Bronchial epithelial cell (primary cell): ENCODE results near the gene EPS8L1. TPM values are rescaled to one million over a fixed set of nuclear protein-coding genes. Genes with fewer than 3 reads are reported as not detected.

ENCODE experiments used
- DNase-seq: peaks from one replicate; pipeline ENCODE4 v3.0.0-alpha.2; 2010; ENCODE audit warnings: low read depth
- FAIRE-seq: peaks from 2 replicates; lab custom pipeline; 2011; peaks lifted over from hg19 to GRCh38; lab: Jason Lieb, UNC
- H3K27me3 ChIP-seq: 2 replicates; pipeline ENCODE4 v1.5.1; 2011; ENCODE audit warnings: low read length; ENCODE audit not compliant: control insufficient read depth, insufficient read depth
- H3K36me3 ChIP-seq: 2 replicates; pipeline ENCODE4 v1.5.1; 2011; ENCODE audit warnings: low read length; ENCODE audit not compliant: control insufficient read depth, insufficient read depth
- H3K4me3 ChIP-seq: 2 replicates; pipeline ENCODE4 v1.5.1; 2011; ENCODE audit warnings: mild to moderate bottlenecking, low read depth, low read length, control low read depth
- total RNA-seq: library from RNA; depleted of rRNA; stranded (reverse); fragments of >200 nt; gene quantifications from 2 replicates; pipeline ENCODE4 v1.2.1, GENCODE V29; 2014
- TF ChIP-seq, protein P1 (sequence below): IDR thresholded peaks from 2 replicates; pipeline ENCODE4 v1.5.1; 2011; ENCODE audit warnings: mild to moderate bottlenecking, moderate library complexity, low read length, control low read depth, inconsistent platforms; ENCODE audit not compliant: insufficient read depth, severe bottlenecking

EPS8L1 gene
- total RNA-seq, 1 donor from 2014 or later = 117 TPM

DNA sequence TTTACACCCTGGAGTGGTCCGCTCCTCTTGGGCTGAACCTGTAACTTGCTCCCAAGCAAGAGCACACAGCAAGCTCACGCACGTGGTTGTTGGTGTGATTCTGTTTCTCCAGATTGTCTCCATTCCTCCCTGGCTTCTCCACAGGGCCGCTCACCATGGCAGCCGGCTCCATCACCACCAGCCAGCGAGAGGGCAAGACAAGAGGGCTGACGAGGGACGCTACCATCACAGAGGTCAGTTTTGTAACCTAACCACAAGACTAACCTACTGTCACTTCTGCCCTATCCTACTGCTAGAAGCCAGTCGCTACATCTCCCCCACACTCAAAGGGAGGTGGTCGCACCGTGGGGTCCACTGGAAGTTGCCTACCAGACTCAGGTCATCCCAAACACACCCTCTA is 33.0 kb upstream of the EPS8L1 start:
- FAIRE-seq = no peak
- H3K4me3 ChIP-seq = no peak overlapping the region
- TF ChIP-seq, protein P1, sequence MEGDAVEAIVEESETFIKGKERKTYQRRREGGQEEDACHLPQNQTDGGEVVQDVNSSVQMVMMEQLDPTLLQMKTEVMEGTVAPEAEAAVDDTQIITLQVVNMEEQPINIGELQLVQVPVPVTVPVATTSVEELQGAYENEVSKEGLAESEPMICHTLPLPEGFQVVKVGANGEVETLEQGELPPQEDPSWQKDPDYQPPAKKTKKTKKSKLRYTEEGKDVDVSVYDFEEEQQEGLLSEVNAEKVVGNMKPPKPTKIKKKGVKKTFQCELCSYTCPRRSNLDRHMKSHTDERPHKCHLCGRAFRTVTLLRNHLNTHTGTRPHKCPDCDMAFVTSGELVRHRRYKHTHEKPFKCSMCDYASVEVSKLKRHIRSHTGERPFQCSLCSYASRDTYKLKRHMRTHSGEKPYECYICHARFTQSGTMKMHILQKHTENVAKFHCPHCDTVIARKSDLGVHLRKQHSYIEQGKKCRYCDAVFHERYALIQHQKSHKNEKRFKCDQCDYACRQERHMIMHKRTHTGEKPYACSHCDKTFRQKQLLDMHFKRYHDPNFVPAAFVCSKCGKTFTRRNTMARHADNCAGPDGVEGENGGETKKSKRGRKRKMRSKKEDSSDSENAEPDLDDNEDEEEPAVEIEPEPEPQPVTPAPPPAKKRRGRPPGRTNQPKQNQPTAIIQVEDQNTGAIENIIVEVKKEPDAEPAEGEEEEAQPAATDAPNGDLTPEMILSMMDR = no peak
- DNase-seq = no peak
- H3K27me3 ChIP-seq = no peaks in the 10 kb centered on the region
- peaks cover 19% of the 10 kb centered on the region for H3K36me3 ChIP-seq

DNA sequence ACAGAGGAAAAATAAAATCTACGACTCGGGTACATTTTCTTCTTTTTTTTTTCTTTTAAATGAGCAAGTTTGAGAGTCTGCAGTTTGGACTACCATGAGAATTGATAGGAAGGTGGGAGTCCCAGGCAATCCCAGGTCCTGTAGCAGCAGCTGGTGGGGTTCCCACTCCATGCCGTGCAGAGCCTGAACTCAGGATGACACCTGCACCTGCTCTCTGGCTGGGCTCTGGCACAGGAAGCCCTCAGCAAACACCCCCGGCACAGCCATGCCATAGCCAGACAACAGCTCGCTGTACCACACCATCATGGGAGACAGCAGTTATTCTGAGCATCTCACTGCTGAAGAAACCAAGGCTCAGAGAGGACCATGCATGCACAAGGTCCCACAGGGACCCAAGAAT is 31.4 kb upstream of the EPS8L1 start:
- Histone ChIP-seq H3K4me3 (no peak overlapping the region), H3K36me3 (peaks cover 27% of the 10 kb centered on the region), H3K27me3 (no peaks in the 10 kb centered on the region)
- no peak for DNase-seq
- TF ChIP-seq, protein P1 = no peak
- no peak for FAIRE-seq

DNA sequence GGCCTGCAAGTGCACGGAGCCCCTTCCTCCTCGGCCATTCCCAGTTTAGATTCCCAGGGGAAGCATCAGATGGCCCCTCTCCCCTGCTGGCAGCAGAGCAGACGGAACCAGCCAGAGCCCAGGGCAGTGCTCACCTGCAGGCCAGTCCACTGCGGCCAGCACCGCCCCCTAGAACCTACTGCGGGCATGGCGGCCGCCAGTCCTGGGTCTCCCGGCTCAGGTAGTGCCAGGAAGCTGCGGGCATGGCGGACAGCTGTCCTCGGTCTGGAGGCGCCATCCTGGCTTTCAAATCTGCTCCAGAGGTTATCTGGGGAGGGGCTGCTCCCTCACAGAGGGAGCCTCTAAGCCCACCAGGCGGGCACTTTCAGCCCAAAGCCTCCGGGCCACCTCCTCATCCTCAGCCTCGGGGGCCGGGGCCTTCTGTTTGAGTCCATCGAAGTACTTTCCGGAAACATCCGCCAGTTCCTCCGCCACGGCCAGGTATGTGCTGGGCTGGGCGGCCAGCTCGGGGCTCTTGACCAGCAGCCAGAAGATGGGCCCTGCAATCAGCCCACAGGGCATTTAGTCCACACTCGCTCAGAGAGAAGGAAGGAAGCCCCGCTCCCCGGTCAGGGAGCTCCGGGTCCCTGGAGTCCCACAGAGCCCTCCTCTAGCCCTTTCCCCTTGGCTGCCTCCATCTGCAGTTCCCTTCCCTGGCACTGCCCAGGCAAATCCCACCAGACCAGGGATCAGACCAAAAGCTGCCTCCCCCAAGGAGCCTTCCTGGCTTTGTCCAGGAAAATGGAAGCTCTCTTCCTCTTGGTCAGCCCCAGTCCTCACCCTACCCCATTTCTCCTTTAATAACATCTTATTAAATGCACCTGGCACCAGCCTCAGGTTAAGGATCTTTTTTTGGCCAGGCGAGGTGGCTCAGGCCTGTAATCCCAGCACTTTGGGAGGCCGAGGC is 30.6 kb upstream of the EPS8L1 start:
- no peak for DNase-seq
- no peak for FAIRE-seq
- Histone ChIP-seq H3K27me3 (no peaks in the 10 kb centered on the region), H3K4me3 (no peak overlapping the region), H3K36me3 (peaks cover 27% of the 10 kb centered on the region)
- TF ChIP-seq, protein P1 = no peak

DNA sequence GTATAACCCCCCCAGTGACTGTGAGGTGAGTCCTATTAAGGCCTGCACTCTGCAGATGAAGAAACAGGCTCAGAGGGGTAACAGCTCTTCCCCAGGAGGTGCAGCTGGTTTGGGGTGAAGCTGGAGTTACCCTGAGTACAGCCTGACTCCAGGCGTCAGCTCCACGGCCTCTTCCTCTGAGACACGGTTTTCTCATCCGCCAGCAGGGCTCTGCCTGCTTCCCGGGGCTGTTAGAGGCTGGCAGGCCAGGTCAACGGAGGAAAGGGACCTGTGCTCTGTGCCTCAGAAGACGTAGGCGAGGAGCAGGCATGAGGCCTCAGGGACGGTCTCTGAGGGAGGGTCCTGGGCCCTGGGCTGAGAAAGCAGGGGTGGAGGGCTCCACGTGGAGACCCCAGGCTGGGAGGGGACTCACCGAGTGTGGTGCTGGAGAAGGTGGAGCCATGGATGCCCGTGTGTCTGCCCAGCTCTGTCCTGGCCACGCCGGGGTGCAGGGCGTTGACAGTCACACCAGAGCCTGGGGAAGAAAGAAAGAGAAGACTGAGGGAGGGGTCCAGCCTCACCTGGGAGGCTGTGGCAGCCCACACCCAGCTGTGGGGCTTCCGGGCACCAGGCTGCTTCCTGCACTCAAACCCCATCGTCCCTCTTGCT is 28.6 kb upstream of the EPS8L1 start:
- TF ChIP-seq, protein P1 = no peak
- DNase-seq (no peak), FAIRE-seq (no peak)
- Histone ChIP-seq H3K36me3 (peaks cover 34% of the 10 kb centered on the region), H3K4me3 (no peak overlapping the region), H3K27me3 (no peaks in the 10 kb centered on the region)

DNA sequence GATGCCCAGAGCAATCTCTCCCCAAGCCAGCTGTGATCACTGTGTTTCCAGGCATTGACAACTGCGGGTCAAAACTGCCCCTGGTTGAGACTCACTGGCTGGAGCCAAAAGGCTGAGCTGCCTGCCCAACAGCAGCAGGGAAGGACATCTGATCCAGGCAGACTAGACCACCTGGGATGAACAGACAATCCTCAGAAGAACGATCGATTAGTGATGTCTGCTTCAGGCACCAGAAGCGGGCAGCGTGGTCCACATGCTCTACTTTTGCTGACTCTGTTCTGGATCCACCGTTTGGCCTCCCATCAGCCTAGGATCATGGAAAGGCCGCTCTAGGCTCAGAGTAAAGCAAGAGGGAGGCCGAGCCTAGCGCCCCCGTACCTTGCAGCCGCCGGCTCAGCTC is 27.7 kb upstream of the EPS8L1 start:
- Histone ChIP-seq H3K4me3 (no peak overlapping the region), H3K36me3 (peaks cover 34% of the 10 kb centered on the region), H3K27me3 (no peaks in the 10 kb centered on the region)
- FAIRE-seq (no peak), DNase-seq (no peak)
- TF ChIP-seq, protein P1 = no peak
